ENCODE measurements around the gene ZRANB1.

The ZRANB1 gene

GRCh38 chr10:125037145-125037877 lies 95.4 kb downstream of the ZRANB1 start:
- no peak for DNase-seq (ENCODE audit: insufficient read length, low spot score)
- TF ChIP-seq, protein P1, sequence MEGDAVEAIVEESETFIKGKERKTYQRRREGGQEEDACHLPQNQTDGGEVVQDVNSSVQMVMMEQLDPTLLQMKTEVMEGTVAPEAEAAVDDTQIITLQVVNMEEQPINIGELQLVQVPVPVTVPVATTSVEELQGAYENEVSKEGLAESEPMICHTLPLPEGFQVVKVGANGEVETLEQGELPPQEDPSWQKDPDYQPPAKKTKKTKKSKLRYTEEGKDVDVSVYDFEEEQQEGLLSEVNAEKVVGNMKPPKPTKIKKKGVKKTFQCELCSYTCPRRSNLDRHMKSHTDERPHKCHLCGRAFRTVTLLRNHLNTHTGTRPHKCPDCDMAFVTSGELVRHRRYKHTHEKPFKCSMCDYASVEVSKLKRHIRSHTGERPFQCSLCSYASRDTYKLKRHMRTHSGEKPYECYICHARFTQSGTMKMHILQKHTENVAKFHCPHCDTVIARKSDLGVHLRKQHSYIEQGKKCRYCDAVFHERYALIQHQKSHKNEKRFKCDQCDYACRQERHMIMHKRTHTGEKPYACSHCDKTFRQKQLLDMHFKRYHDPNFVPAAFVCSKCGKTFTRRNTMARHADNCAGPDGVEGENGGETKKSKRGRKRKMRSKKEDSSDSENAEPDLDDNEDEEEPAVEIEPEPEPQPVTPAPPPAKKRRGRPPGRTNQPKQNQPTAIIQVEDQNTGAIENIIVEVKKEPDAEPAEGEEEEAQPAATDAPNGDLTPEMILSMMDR (IDR thresholded peaks at IDR 0.05; ENCODE audit: insufficient read depth, missing control alignments) = no peak
- no peak for FAIRE-seq

Data from D721Med (cell line).